HFFc6 (cell line): Measurements from ENCODE around the gene SYNE2. TPM values are rescaled to one million over a fixed set of nuclear protein-coding genes. Genes with fewer than 3 reads are reported as not detected.

ENCODE experiments used
- DNase-seq: peaks from one replicate; pipeline ENCODE4 v3.0.0-alpha.2; 2018
- H3K27ac Mint-ChIP-seq: 2 replicates; pipeline ENCODE4 v1.8.0; 2020; ENCODE audit warnings: mild to moderate bottlenecking, mixed read lengths
- H3K27me3 Mint-ChIP-seq: 2 replicates; pipeline ENCODE4 v1.8.0; 2021; ENCODE audit warnings: mild to moderate bottlenecking, moderate library complexity, mixed read lengths; ENCODE audit not compliant: insufficient read depth
- H3K36me3 Mint-ChIP-seq: 2 replicates; pipeline ENCODE4 v1.8.0; 2021; ENCODE audit warnings: low read depth, mixed read lengths
- H3K4me1 Mint-ChIP-seq: 2 replicates; pipeline ENCODE4 v1.8.0; 2020; ENCODE audit warnings: low read depth, mixed read lengths
- H3K4me3 Mint-ChIP-seq: 2 replicates; pipeline ENCODE4 v1.8.0; 2020; ENCODE audit warnings: mild to moderate bottlenecking, moderate library complexity, mixed read lengths
- H3K9me3 Mint-ChIP-seq: 2 replicates; pipeline ENCODE4 v1.8.0; 2020; ENCODE audit warnings: mild to moderate bottlenecking, mixed read lengths
- total RNA-seq, 6 experiments: library from RNA; stranded (reverse); fragmentation: NEBNext Ultra II Directional; extraction: Animal tissue kit (Norgen Biotek cat#: 25700); gene quantifications; 2 replicates in 1 of 6; 3 replicates in 5 of 6; pipeline ENCODE4 v1.2.3, GENCODE V29; 2021
- TF ChIP-seq, protein P1 (sequence below): fragments of 200-600 bp; sonication (generic); IDR thresholded peaks from 2 replicates; pipeline ENCODE4 v1.5.0; 2021; ENCODE audit warnings: antibody characterized with exemption, mild to moderate bottlenecking

SYNE2 gene
- total RNA-seq, 6 experiments from 2014 or later: 2.9 to 6.6 (median 6.2) TPM

DNA sequence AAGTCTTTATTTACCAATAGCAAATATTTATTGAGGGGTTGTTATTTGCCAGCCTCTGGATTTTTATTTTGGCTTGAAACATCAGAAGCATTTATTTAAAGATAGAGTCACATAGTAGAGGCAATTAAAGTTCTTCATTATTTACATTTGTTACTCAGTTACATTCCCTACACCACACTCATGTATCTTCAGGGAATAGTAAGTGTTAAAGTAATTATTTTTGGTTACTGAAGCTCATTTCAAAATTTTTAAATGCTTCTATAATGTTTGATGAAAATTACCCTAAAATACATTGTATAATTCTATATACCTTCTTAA, 235.8 kb downstream of the SYNE2 start:
- Mint-ChIP-seq H3K27ac (no peak overlapping the region), H3K27me3 (no peaks in the 10 kb centered on the region), H3K36me3 (no peaks in the 10 kb centered on the region), H3K4me1 (no peaks in the 10 kb centered on the region), H3K9me3 (no peaks in the 10 kb centered on the region), H3K4me3 (no peak overlapping the region)
- no peak for DNase-seq
- TF ChIP-seq, protein P1, sequence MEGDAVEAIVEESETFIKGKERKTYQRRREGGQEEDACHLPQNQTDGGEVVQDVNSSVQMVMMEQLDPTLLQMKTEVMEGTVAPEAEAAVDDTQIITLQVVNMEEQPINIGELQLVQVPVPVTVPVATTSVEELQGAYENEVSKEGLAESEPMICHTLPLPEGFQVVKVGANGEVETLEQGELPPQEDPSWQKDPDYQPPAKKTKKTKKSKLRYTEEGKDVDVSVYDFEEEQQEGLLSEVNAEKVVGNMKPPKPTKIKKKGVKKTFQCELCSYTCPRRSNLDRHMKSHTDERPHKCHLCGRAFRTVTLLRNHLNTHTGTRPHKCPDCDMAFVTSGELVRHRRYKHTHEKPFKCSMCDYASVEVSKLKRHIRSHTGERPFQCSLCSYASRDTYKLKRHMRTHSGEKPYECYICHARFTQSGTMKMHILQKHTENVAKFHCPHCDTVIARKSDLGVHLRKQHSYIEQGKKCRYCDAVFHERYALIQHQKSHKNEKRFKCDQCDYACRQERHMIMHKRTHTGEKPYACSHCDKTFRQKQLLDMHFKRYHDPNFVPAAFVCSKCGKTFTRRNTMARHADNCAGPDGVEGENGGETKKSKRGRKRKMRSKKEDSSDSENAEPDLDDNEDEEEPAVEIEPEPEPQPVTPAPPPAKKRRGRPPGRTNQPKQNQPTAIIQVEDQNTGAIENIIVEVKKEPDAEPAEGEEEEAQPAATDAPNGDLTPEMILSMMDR: no peak

DNA sequence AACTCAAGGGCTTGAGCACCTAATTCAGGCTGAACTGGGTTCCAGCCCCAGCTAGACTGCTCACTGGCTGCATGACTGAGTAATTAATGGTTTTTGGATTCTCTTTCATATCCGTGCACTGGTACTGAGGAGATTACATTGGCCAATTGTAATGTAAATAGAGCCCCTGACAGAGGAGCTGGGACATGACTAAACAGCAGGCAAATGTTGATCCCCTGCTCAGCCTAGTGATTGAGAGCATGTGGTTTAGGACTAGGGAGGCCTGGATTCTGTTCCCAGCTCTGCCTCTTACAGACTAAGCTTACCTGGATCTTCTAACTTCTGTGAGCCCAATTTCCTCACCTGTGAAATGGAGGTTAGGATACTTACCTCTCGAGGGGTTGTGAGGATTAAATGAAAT, 237.1 kb downstream of the SYNE2 start:
- Mint-ChIP-seq H3K4me1 (no peaks in the 10 kb centered on the region), H3K27me3 (no peaks in the 10 kb centered on the region), H3K4me3 (no peak overlapping the region), H3K27ac (no peak overlapping the region), H3K36me3 (no peaks in the 10 kb centered on the region), H3K9me3 (no peaks in the 10 kb centered on the region)
- no peak for DNase-seq
- TF ChIP-seq, protein P1: no peak

DNA sequence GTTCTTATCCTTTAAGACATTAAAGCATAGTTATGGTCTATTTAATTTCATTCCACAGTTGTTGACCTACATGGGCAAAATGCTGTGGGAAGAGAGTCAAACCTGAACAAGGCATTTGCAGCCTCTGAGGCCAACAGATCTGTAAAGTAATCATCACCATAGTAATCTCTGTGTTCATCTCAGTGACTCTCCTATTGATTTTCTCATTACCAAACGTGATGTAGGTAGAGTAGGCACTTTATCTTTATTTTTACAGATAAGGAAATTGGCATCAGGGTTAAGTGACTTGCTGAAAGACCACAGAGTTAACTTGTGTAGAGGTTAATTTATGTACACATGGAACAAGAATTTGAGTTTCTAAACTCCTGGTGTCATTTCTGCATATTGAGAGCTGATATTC, 238.4 kb downstream of the SYNE2 start:
- H3K4me1 Mint-ChIP-seq: peaks cover 11% of the 10 kb centered on the region
- H3K4me3 Mint-ChIP-seq: no peak overlapping the region
- no peaks in the 10 kb centered on the region for H3K27me3 Mint-ChIP-seq
- DNase-seq: no peak
- H3K9me3 Mint-ChIP-seq: no peaks in the 10 kb centered on the region
- TF ChIP-seq, protein P1: no peak
- H3K36me3 Mint-ChIP-seq: no peaks in the 10 kb centered on the region
- H3K27ac Mint-ChIP-seq: no peak overlapping the region

DNA sequence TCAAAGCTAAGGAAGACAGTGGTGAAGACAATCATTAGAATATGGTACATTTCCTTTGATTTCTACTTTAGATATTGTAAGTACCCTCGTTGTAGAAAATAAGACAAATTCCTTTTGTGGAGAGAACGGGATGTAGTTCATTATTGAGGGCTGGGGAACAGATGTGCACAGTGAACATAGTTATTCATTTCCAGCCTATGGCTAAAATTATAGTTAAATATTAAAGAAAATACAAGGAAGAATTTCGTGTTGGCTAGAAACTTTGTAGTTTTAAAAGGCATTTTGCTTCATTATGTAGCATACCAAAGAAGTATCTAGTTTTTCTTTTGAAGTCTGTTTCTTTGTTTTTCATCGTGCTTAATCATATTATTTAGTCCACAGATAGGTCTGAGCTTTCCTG, 239.5 kb downstream of the SYNE2 start:
- TF ChIP-seq, protein P1: no peak
- Mint-ChIP-seq H3K9me3 (no peaks in the 10 kb centered on the region), H3K27ac (no peak overlapping the region), H3K4me1 (peaks cover 11% of the 10 kb centered on the region), H3K36me3 (no peaks in the 10 kb centered on the region), H3K4me3 (no peak overlapping the region), H3K27me3 (no peaks in the 10 kb centered on the region)
- DNase-seq: no peak

DNA sequence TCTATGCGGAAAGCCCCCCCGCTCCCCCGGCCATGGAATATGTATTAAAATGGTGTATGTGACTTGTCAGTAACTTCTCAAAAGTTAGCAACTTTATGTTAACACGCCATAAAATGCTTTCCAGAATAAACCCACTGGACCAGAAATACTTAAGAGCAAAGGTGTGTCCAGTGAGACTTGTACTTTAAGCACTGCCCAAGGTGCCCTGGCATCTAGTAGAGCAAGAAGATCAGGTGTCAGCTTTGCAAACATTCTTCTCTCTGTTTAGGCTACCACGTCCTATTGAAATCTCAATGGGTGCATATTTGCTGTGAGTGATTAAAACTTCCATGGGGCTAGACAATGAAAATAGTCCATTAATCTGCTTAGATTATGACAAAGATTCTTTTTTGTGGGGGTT, 240.1 kb downstream of the SYNE2 start:
- H3K9me3 Mint-ChIP-seq: no peaks in the 10 kb centered on the region
- H3K4me1 Mint-ChIP-seq: peaks cover 11% of the 10 kb centered on the region
- no peaks in the 10 kb centered on the region for H3K36me3 Mint-ChIP-seq
- no peak for DNase-seq
- H3K4me3 Mint-ChIP-seq: no peak overlapping the region
- TF ChIP-seq, protein P1: no peak
- no peak overlapping the region for H3K27ac Mint-ChIP-seq
- H3K27me3 Mint-ChIP-seq: no peaks in the 10 kb centered on the region

DNA sequence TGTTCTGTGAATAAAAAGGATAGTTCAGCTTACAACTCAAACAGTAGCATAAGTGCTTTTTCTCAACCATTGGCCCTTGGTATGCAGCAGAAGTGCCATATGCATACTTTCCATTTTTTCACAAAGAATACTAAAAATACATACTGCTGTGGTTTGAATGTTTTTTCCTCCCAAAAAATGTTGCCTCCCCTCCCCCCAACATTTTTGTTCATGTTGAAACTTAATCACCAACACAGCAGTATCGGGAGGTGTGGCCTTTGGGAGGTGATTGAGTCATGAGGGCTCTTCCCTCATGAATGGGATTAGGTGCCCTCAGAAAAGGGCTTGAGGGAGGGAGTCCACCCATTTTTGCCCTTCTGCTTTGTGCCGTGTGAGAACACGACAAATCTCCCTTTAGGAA, 242.8 kb downstream of the SYNE2 start:
- Mint-ChIP-seq H3K4me3 (no peak overlapping the region), H3K27ac (no peak overlapping the region)
- TF ChIP-seq, protein P1: no peak

More for the DNA sequence above, 242.8 kb downstream of the SYNE2 start:
- DNase-seq: peak; percentile 45
- Mint-ChIP-seq H3K9me3 (no peaks in the 10 kb centered on the region), H3K27me3 (no peaks in the 10 kb centered on the region), H3K4me1 (peaks cover 11% of the 10 kb centered on the region), H3K36me3 (no peaks in the 10 kb centered on the region)
